ENCODE results near the gene BRDT. TPM values are rescaled to one million over a fixed set of nuclear protein-coding genes. Genes with fewer than 3 reads are reported as not detected.

BRDT gene
- total RNA-seq, 1 experiment from 2014 or later = not detected

DNA sequence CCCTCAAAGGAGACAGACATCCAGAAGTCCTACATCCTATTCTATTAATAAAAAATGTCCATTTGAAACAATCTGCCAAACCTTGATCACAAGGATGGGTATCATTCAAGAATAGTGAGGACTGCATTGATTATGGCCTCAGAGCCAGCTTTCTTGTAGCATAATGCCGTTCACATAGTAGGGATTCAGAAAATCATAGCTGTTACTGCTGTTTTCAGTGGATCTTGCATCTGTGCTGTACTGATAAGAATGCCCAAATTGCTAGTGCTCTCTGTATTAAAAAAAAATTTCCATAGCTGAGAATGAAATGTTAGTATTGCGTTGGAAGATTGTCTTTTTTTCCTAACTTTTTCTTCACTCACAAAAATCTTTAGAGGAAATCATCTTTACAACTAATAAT, 19.1 kb downstream of the BRDT start:
- H3K27me3 ChIP-seq (ENCODE audit: control insufficient read depth, insufficient read depth, low read length) = no peaks in the 10 kb centered on the region
- intact Hi-C loops (cut with micrococcal nuclease; ENCODE audit: unreplicated experiment) = no loop called here
- BruUV-seq (replicated peaks) = no TSS peak
- H3K36me3 ChIP-seq (ENCODE audit: control insufficient read depth, insufficient read depth, low read length) = no peaks in the 10 kb centered on the region
- no peak for ATAC-seq
- no peaks in the 10 kb centered on the region for H3K9me3 ChIP-seq (ENCODE audit: control insufficient read depth, insufficient read depth, low read depth, low read length)
- no peaks in the 10 kb centered on the region for H3K4me1 ChIP-seq (ENCODE audit: control insufficient read depth, insufficient read depth, low read length)
- no peak for DNase-seq (ENCODE audit: low read depth, low spot score)
- ChIA-PET CTCF (interaction anchor here (0.6 to 0.7 kb wide), 2 partner anchors 180 to 325 kb away, joined by 3 to 4 read pairs; no protein-coding TSS in a partner anchor), POLR2A (no interaction called here)
- TF ChIP-seq, protein P1, sequence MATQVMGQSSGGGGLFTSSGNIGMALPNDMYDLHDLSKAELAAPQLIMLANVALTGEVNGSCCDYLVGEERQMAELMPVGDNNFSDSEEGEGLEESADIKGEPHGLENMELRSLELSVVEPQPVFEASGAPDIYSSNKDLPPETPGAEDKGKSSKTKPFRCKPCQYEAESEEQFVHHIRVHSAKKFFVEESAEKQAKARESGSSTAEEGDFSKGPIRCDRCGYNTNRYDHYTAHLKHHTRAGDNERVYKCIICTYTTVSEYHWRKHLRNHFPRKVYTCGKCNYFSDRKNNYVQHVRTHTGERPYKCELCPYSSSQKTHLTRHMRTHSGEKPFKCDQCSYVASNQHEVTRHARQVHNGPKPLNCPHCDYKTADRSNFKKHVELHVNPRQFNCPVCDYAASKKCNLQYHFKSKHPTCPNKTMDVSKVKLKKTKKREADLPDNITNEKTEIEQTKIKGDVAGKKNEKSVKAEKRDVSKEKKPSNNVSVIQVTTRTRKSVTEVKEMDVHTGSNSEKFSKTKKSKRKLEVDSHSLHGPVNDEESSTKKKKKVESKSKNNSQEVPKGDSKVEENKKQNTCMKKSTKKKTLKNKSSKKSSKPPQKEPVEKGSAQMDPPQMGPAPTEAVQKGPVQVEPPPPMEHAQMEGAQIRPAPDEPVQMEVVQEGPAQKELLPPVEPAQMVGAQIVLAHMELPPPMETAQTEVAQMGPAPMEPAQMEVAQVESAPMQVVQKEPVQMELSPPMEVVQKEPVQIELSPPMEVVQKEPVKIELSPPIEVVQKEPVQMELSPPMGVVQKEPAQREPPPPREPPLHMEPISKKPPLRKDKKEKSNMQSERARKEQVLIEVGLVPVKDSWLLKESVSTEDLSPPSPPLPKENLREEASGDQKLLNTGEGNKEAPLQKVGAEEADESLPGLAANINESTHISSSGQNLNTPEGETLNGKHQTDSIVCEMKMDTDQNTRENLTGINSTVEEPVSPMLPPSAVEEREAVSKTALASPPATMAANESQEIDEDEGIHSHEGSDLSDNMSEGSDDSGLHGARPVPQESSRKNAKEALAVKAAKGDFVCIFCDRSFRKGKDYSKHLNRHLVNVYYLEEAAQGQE (IDR thresholded peaks at IDR 0.05; ENCODE audit: insufficient read depth in 1 of 2, low read depth in 2 of 2, low read length in 1 of 2) = no peak
- TF ChIP-seq POLR2AphosphoS5 (IDR thresholded peaks at IDR 0.05; ENCODE audit: low read depth, low read length) (no peak), SIN3A (IDR thresholded peaks at IDR 0.05; ENCODE audit: borderline replicate concordance, insufficient read depth, low read depth, low read length) (no peak), TCF7L2 (IDR thresholded peaks at IDR 0.05; ENCODE audit: low read depth, low read length) (no peak)
- TF ChIP-seq, protein P2, sequence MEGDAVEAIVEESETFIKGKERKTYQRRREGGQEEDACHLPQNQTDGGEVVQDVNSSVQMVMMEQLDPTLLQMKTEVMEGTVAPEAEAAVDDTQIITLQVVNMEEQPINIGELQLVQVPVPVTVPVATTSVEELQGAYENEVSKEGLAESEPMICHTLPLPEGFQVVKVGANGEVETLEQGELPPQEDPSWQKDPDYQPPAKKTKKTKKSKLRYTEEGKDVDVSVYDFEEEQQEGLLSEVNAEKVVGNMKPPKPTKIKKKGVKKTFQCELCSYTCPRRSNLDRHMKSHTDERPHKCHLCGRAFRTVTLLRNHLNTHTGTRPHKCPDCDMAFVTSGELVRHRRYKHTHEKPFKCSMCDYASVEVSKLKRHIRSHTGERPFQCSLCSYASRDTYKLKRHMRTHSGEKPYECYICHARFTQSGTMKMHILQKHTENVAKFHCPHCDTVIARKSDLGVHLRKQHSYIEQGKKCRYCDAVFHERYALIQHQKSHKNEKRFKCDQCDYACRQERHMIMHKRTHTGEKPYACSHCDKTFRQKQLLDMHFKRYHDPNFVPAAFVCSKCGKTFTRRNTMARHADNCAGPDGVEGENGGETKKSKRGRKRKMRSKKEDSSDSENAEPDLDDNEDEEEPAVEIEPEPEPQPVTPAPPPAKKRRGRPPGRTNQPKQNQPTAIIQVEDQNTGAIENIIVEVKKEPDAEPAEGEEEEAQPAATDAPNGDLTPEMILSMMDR (IDR thresholded peaks at IDR 0.05) = no peak
- no peak overlapping the region for H3K4me3 ChIP-seq (ENCODE audit: low read depth in 2 of 2, low read length in 2 of 2)
- in situ Hi-C loops (cut with HindIII; ENCODE audit: low pct_unique_long_range_greater_than_20kb, low sequenced_read_pairs) = no loop called here
- H3K27ac ChIP-seq (ENCODE audit: low read length) = no peak overlapping the region

DNA sequence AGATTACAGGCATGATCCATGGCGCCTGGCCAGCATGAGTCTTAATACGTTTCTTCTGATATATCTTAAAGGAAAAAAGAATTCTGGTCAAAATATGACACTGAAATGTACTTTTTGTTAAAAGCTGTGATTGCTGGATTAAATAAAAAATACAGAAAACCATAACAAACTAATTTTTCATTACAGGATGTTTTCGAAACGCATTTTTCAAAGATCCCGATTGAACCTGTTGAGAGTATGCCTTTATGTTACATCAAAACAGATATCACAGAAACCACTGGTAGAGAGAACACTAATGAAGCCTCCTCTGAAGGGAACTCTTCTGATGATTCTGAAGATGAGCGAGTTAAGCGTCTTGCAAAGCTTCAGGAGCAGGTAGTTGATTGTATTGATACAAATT, 30.2 kb downstream of the BRDT start:
- ChIA-PET CTCF (no interaction called here), POLR2A (no interaction called here)
- Histone ChIP-seq H3K4me3 (ENCODE audit: low read depth in 2 of 2, low read length in 2 of 2) (no peak overlapping the region), H3K27ac (ENCODE audit: low read length) (no peak overlapping the region), H3K4me1 (ENCODE audit: control insufficient read depth, insufficient read depth, low read length) (no peaks in the 10 kb centered on the region), H3K27me3 (ENCODE audit: control insufficient read depth, insufficient read depth, low read length) (peaks cover 2% of the 10 kb centered on the region; the same call in 1 of the 2 replicates), H3K9me3 (ENCODE audit: control insufficient read depth, insufficient read depth, low read depth, low read length) (no peaks in the 10 kb centered on the region), H3K36me3 (ENCODE audit: control insufficient read depth, insufficient read depth, low read length) (no peaks in the 10 kb centered on the region)
- intact Hi-C loops (cut with micrococcal nuclease; ENCODE audit: unreplicated experiment) (no loop called here), in situ Hi-C loops (cut with HindIII; ENCODE audit: low pct_unique_long_range_greater_than_20kb, low sequenced_read_pairs) (no loop called here)
- TF ChIP-seq SIN3A (IDR thresholded peaks at IDR 0.05; ENCODE audit: borderline replicate concordance, insufficient read depth, low read depth, low read length) (no peak), POLR2AphosphoS5 (IDR thresholded peaks at IDR 0.05; ENCODE audit: low read depth, low read length) (no peak)
- DNase-seq (ENCODE audit: low read depth, low spot score) = no peak
- no peak for ATAC-seq
- BruUV-seq (replicated peaks) = no TSS peak

DNA sequence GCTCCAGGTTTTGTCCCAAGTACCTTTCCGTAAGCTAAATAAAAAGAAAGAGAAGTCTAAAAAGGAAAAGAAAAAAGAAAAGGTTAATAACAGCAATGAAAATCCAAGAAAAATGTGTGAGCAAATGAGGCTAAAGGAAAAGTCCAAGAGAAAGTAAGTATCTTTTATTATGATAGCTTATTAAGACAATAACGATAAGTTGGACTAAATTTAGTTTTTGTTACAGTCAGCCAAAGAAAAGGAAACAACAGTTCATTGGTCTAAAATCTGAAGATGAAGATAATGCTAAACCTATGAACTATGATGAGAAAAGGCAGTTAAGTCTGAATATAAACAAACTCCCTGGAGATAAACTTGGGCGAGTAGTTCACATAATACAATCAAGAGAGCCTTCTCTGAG, 31.5 kb downstream of the BRDT start:
- CTCF ChIA-PET = no interaction called here
- Histone ChIP-seq H3K4me3 (ENCODE audit: low read depth in 2 of 2, low read length in 2 of 2) (no peak overlapping the region), H3K36me3 (ENCODE audit: control insufficient read depth, insufficient read depth, low read length) (no peaks in the 10 kb centered on the region), H3K4me1 (ENCODE audit: control insufficient read depth, insufficient read depth, low read length) (no peaks in the 10 kb centered on the region), H3K9me3 (ENCODE audit: control insufficient read depth, insufficient read depth, low read depth, low read length) (no peaks in the 10 kb centered on the region), H3K27me3 (ENCODE audit: control insufficient read depth, insufficient read depth, low read length) (peaks cover 2% of the 10 kb centered on the region; the same call in 1 of the 2 replicates), H3K27ac (ENCODE audit: low read length) (no peak overlapping the region)
- intact Hi-C loops (cut with micrococcal nuclease; ENCODE audit: unreplicated experiment) (no loop called here), in situ Hi-C loops (cut with HindIII; ENCODE audit: low pct_unique_long_range_greater_than_20kb, low sequenced_read_pairs) (no loop called here)
- POLR2A ChIA-PET = no interaction called here
- TF ChIP-seq, protein P1 (IDR thresholded peaks at IDR 0.05; ENCODE audit: insufficient read depth in 1 of 2, low read depth in 2 of 2, low read length in 1 of 2) = no peak
- no peak for TF ChIP-seq SIN3A (IDR thresholded peaks at IDR 0.05; ENCODE audit: borderline replicate concordance, insufficient read depth, low read depth, low read length)
- TF ChIP-seq TCF7L2 (IDR thresholded peaks at IDR 0.05; ENCODE audit: low read depth, low read length) = no peak
- TF ChIP-seq, protein P2 (IDR thresholded peaks at IDR 0.05) = no peak
- TF ChIP-seq POLR2AphosphoS5 (IDR thresholded peaks at IDR 0.05; ENCODE audit: low read depth, low read length) = no peak
- no peak for DNase-seq (ENCODE audit: low read depth, low spot score)
- no peak for ATAC-seq
- no TSS peak for BruUV-seq (replicated peaks)

Data from Panc1 (cell line).